HCT116 (cell line): ENCODE results near the gene ZNF860. TPM values are rescaled to one million over a fixed set of nuclear protein-coding genes. Genes with fewer than 3 reads are reported as not detected.

Source experiments
- ATAC-seq: fragments of 200-7000 bp; cut with Tn5 transposase; 2 replicates; pipeline ENCODE4 v1.9.1; 2020; ENCODE audit warnings: mild to moderate bottlenecking, moderate library complexity
- BruUV-seq: library from RNA; stranded (reverse); fragments of 400-500 nt; replicated peaks from 2 replicates; lab custom pipeline; 2021; lab: Mats Ljungman, UMichigan
- CTCF ChIA-PET: fragments of 300-600 bp; sonication (Branson Sonifier 250); formaldehyde crosslinking; loops from one replicate; lab custom pipeline; 2021; ENCODE audit warnings: antibody characterized with exemption; lab: Charles Lee
- POLR2A ChIA-PET: fragments of 300-600, 350-600 bp; sonication (Branson Sonifier 250); formaldehyde crosslinking; loops from one replicate; lab custom pipeline; 2021; ENCODE audit warnings: antibody characterized with exemption; lab: Charles Lee
- RAD21 ChIA-PET, 2 experiments: fragments of 300-600 bp; sonication (Branson Sonifier 250); formaldehyde crosslinking; loops; one replicate each; lab custom pipeline; 2023; ENCODE audit warnings: low total read pairs in 2 of 2; ENCODE audit not compliant: uncharacterized antibody in 2 of 2, unreplicated experiment in 2 of 2, low non-redundant PET in 1 of 2; lab: Charles Lee
- DNase-seq: peaks from one replicate; pipeline ENCODE4 v3.0.0-alpha.2; 2010; ENCODE audit warnings: low read depth, low spot score
- H2AFZ ChIP-seq: fragments of 200-600 bp; shearing (Covaris generic), sonication (generic); 2 replicates; pipeline ENCODE4 v1.6.1; 2017; ENCODE audit warnings: low read depth, mixed run types, mixed read lengths, antibody characterized with exemption, low read length; ENCODE audit not compliant: poor library complexity, severe bottlenecking
- H3K27ac ChIP-seq: 2 replicates; pipeline ENCODE4 v1.5.1; 2012; ENCODE audit warnings: low read depth, low read length
- H3K27me3 ChIP-seq: fragments of 200-600 bp; sonication (generic); 2 replicates; pipeline ENCODE4 v1.6.1; 2016; ENCODE audit warnings: mixed run types, low read length, mixed read lengths; ENCODE audit not compliant: insufficient read depth
- H3K36me3 ChIP-seq, 2 experiments: fragments of 200-500 bp in 1 of 2; fragments of 200-600 bp in 1 of 2; sonication (Bioruptor generic) in 1 of 2; sonication (generic) in 1 of 2; 2 replicates each; pipeline versions ENCODE4 v1.5.1 to v1.6.1; 2014 to 2016; ENCODE audit warnings: low read length in 2 of 2, inconsistent platforms in 1 of 2, mixed read lengths in 1 of 2, mixed run types in 1 of 2; ENCODE audit not compliant: insufficient read depth in 2 of 2, control insufficient read depth in 1 of 2
- H3K4me1 ChIP-seq, 2 experiments: fragments of 200-600 bp in 1 of 2; sonication (generic) in 1 of 2; 2 replicates each; pipeline versions ENCODE4 v1.5.1 to v1.6.1; 2012 to 2017; ENCODE audit warnings: low read length in 2 of 2, inconsistent platforms in 1 of 2, mild to moderate bottlenecking in 1 of 2, mixed read lengths in 1 of 2, mixed run types in 1 of 2, moderate library complexity in 1 of 2; ENCODE audit not compliant: insufficient read depth in 2 of 2, control insufficient read depth in 1 of 2
- H3K4me2 ChIP-seq: fragments of 200-600 bp; sonication (generic); 2 replicates; pipeline ENCODE4 v1.6.1; 2017; ENCODE audit warnings: mixed run types, low read length, mixed read lengths
- H3K4me3 ChIP-seq, 2 experiments: fragments of 200-600 bp in 1 of 2; sonication (generic) in 1 of 2; replicated peaks in 1 of 2; 2 replicates each; pipeline ENCODE4 v1.5.1; 2011 to 2016; ENCODE audit warnings: low read length in 2 of 2, control low read depth in 1 of 2, low read depth in 1 of 2, mild to moderate bottlenecking in 1 of 2, mixed read lengths in 1 of 2, mixed run types in 1 of 2
- H3K79me2 ChIP-seq: fragments of 200-600 bp; sonication (generic); 2 replicates; pipeline ENCODE4 v1.6.1; 2017; ENCODE audit warnings: mild to moderate bottlenecking, mixed run types, low read length, moderate library complexity, mixed read lengths; ENCODE audit not compliant: insufficient read depth
- H3K9ac ChIP-seq: fragments of 200-600 bp; sonication (generic); 2 replicates; pipeline ENCODE4 v1.6.1; 2016; ENCODE audit warnings: low read length, mixed read lengths
- H3K9me2 ChIP-seq: fragments of 200-600 bp; sonication (generic), shearing (Covaris generic); 2 replicates; pipeline ENCODE4 v1.6.1; 2017; ENCODE audit warnings: mixed run types, mild to moderate bottlenecking, moderate library complexity; ENCODE audit not compliant: insufficient read depth
- H3K9me3 ChIP-seq, 2 experiments: fragments of 200-500 bp in 1 of 2; fragments of 200-600 bp in 1 of 2; sonication (Bioruptor generic) in 1 of 2; sonication (generic) in 1 of 2; 2 replicates each; pipeline ENCODE4 v1.6.1; 2014 to 2017; ENCODE audit warnings: low read length in 2 of 2, mixed read lengths in 2 of 2, inconsistent platforms in 1 of 2, low read depth in 1 of 2, mild to moderate bottlenecking in 1 of 2, mixed run types in 1 of 2, moderate library complexity in 1 of 2; ENCODE audit not compliant: control insufficient read depth in 1 of 2, insufficient read depth in 1 of 2
- H4K20me1 ChIP-seq: fragments of 200-600 bp; sonication (generic), shearing (Covaris generic); 2 replicates; pipeline ENCODE4 v1.6.1; 2017; ENCODE audit warnings: mixed run types, mild to moderate bottlenecking, moderate library complexity; ENCODE audit not compliant: insufficient read depth
- CBX3 ChIP-seq: IDR thresholded peaks from 2 replicates; pipeline ENCODE4 v1.6.1; 2012; ENCODE audit warnings: low read depth
- CEBPB ChIP-seq: IDR thresholded peaks from 2 replicates; pipeline ENCODE4 v1.6.1; 2012; ENCODE audit warnings: low read depth
- EZH2 ChIP-seq: fragments of 200-600 bp; sonication (generic); IDR thresholded peaks from 2 replicates; pipeline ENCODE4 v1.6.1; 2017; ENCODE audit warnings: antibody characterized with exemption, mixed run types
- EZH2phosphoT487 ChIP-seq: fragments of 200-600 bp; IDR thresholded peaks from 2 replicates; pipeline ENCODE4 v1.6.1; 2018; ENCODE audit warnings: antibody characterized with exemption, borderline replicate concordance
- FOSL1 ChIP-seq: IDR thresholded peaks from 2 replicates; pipeline ENCODE4 v1.6.1; 2012; ENCODE audit warnings: low read depth
- JUND ChIP-seq: IDR thresholded peaks from 2 replicates; pipeline ENCODE4 v1.6.1; 2012
- POLR2A ChIP-seq: IDR thresholded peaks from 2 replicates; pipeline ENCODE4 v1.7.0; 2011; ENCODE audit warnings: borderline replicate concordance; ENCODE audit not compliant: insufficient read depth, insufficient read length; ENCODE audit errors: extremely low read depth
- RAD21 ChIP-seq: IDR thresholded peaks from 2 replicates; pipeline ENCODE4 v1.6.1; 2012; ENCODE audit warnings: low read depth, mild to moderate bottlenecking
- SIN3A ChIP-seq: IDR thresholded peaks from 2 replicates; pipeline ENCODE4 v1.6.1; 2012; ENCODE audit warnings: low read depth
- SRF ChIP-seq: IDR thresholded peaks from 2 replicates; pipeline ENCODE4 v1.6.1; 2012; ENCODE audit warnings: low read depth
- YY1 ChIP-seq: IDR thresholded peaks from 2 replicates; pipeline ENCODE4 v1.6.1; 2011; ENCODE audit warnings: low read length, low read depth, moderate library complexity, mild to moderate bottlenecking; ENCODE audit not compliant: insufficient replicate concordance; ENCODE audit errors: extremely low read depth
- ZFX ChIP-seq: fragments of 450-650 bp; IDR thresholded peaks from 2 replicates; pipeline ENCODE4 v1.6.1; 2017
- ZNF274 ChIP-seq: fragments of 200-500 bp; sonication (Bioruptor generic); IDR thresholded peaks from 2 replicates; pipeline ENCODE4 v1.6.1; 2014; ENCODE audit warnings: mild to moderate bottlenecking, low read depth, low read length, inconsistent platforms
- intact Hi-C: fragments of 100-400 bp; cut with micrococcal nuclease; formaldehyde crosslinking; loops from 2 replicates; pipeline ENCODE4 v1.10.0; 2022
- total RNA-seq: library from RNA; stranded (reverse); gene quantifications from one replicate; pipeline ENCODE4 v1.2.1, GENCODE V29; 2021; ENCODE audit not compliant: unreplicated experiment
- TF ChIP-seq, protein P1 (sequence below), 3 experiments: fragments of 200-600 bp in 1 of 3; sonication (generic) in 1 of 3; IDR thresholded peaks in 2 of 3; conservative IDR thresholded peaks in 1 of 3; 2 replicates each; pipeline ENCODE4 v1.5.1; 2012 to 2017; ENCODE audit warnings: low read depth in 2 of 3, low read length in 2 of 3, antibody characterized with exemption in 1 of 3, borderline replicate concordance in 1 of 3, control low read depth in 1 of 3, mild to moderate bottlenecking in 1 of 3, mixed read lengths in 1 of 3, mixed run types in 1 of 3, moderate library complexity in 1 of 3; ENCODE audit not compliant: insufficient read depth in 1 of 3
- TF ChIP-seq, protein P2 (sequence below): IDR thresholded peaks from 2 replicates; pipeline ENCODE4 v1.6.1; 2012

ZNF860 gene
- total RNA-seq, 1 experiment from 2014 or later: 2.9 TPM

DNA sequence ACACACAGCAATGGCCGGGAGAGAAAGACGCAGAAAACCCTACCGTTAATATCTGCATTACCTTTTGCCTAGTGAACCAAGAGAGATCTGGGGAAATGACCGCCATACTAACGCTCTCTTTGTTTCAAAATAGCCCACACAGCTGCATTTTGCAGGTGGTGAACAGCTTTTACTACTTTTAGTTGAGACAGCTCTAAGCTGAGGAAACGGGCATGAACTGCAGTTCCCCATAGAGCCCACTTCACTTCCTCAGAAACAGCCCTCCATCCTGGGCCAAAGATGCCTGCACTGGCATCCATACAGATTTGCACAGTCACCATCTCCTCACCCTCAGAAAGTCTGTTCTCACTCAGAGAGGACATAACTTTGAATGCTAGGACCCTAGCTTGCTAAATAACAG is 45.0 kb downstream of the ZNF860 start (continued):
- TF ChIP-seq EZH2phosphoT487: no peak
- TF ChIP-seq CEBPB: no peak
- TF ChIP-seq RAD21: no peak
- TF ChIP-seq, protein P1, sequence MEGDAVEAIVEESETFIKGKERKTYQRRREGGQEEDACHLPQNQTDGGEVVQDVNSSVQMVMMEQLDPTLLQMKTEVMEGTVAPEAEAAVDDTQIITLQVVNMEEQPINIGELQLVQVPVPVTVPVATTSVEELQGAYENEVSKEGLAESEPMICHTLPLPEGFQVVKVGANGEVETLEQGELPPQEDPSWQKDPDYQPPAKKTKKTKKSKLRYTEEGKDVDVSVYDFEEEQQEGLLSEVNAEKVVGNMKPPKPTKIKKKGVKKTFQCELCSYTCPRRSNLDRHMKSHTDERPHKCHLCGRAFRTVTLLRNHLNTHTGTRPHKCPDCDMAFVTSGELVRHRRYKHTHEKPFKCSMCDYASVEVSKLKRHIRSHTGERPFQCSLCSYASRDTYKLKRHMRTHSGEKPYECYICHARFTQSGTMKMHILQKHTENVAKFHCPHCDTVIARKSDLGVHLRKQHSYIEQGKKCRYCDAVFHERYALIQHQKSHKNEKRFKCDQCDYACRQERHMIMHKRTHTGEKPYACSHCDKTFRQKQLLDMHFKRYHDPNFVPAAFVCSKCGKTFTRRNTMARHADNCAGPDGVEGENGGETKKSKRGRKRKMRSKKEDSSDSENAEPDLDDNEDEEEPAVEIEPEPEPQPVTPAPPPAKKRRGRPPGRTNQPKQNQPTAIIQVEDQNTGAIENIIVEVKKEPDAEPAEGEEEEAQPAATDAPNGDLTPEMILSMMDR (IDR thresholded peaks at IDR 0.05 in 2 of 3, conservative IDR thresholded peaks at IDR 0.05 in 1 of 3; ENCODE audit: borderline replicate concordance in 1 of 3, insufficient read depth in 1 of 3, low read depth in 2 of 3, low read length in 2 of 3): no peak

DNA sequence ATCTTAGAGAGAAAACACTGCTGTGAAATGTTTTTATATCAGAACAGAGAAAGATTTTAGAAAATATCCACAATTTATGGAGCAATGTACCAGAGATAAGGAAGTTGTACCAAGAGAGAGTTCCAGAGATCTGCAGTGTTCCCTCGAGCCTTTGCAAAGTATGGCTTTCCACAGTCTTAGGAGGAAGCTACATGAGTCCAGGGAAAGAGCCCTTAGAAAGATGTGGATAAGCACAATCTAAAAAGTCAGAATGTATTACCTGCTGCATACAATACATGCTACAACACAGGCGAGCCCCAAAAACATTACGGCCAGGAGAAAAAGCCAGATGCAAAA is 56.4 kb downstream of the ZNF860 start:
- H3K9ac ChIP-seq: no peak overlapping the region
- DNase-seq: no peak
- no peaks in the 10 kb centered on the region for H3K36me3 ChIP-seq
- peaks cover 0 to 4% of the 10 kb centered on the region in 2 experiments; a peak in 1 of 4 replicates for H3K9me3 ChIP-seq
- no TSS peak for BruUV-seq
- H3K79me2 ChIP-seq: no peaks in the 10 kb centered on the region
- H2AFZ ChIP-seq: no peak overlapping the region
- no peak for ATAC-seq
- CTCF ChIA-PET: no interaction called here
- TF ChIP-seq EZH2phosphoT487 (no peak), YY1 (no peak), ZNF274 (no peak), CEBPB (no peak), POLR2A (no peak), SRF (no peak), FOSL1 (no peak), ZFX (no peak), SIN3A (no peak), EZH2 (no peak), CBX3 (no peak), JUND (no peak)
- TF ChIP-seq, protein P1 (IDR thresholded peaks at IDR 0.05 in 2 of 3, conservative IDR thresholded peaks at IDR 0.05 in 1 of 3; ENCODE audit: borderline replicate concordance in 1 of 3, insufficient read depth in 1 of 3, low read depth in 2 of 3, low read length in 2 of 3): no peak
- TF ChIP-seq, protein P2, sequence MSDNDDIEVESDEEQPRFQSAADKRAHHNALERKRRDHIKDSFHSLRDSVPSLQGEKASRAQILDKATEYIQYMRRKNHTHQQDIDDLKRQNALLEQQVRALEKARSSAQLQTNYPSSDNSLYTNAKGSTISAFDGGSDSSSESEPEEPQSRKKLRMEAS: no peak
- TF ChIP-seq, all 23 proteins: peak for 0
- Histone ChIP-seq H3K9me2 (no peaks in the 10 kb centered on the region), H3K27me3 (no peaks in the 10 kb centered on the region), H3K4me1 (peaks cover 0 to 5% of the 10 kb centered on the region in 2 experiments; a peak in 1 of 4 replicates), H3K4me2 (no peak overlapping the region), H3K4me3 (no peak overlapping the region), H3K27ac (no peak overlapping the region), H4K20me1 (no peaks in the 10 kb centered on the region)
- intact Hi-C loops: no loop called here
- ChIA-PET RAD21 (no interaction called here), POLR2A (no interaction called here)
